GM19193 (cell line): Measurements from ENCODE around the gene KIAA0513.
A peak's percentile ranks its signal among the peaks of the same experiment; 100 is the strongest.

Experiments
- POLR2A ChIP-seq: IDR thresholded peaks from 4 replicates; pipeline ENCODE4 v1.6.1; 2011; ENCODE audit not compliant: insufficient read depth, insufficient read length; ENCODE audit errors: extremely low read depth

The KIAA0513 gene

GRCh38 chr16:84999857-85000480, 27.6 kb upstream of the KIAA0513 start:
- no peak for TF ChIP-seq POLR2A

GRCh38 chr16:85002099-85002541, 25.5 kb upstream of the KIAA0513 start:
- TF ChIP-seq POLR2A = no peak

- no peak for TF ChIP-seq POLR2A
Observed at GRCh38 chr16:85002608-85003007, 25.0 kb upstream of the KIAA0513 start.

GRCh38 chr16:85003076-85003475, 24.5 kb upstream of the KIAA0513 start:
- TF ChIP-seq POLR2A = no peak

- TF ChIP-seq POLR2A = no peak
Observed at GRCh38 chr16:85003725-85004586, 23.6 kb upstream of the KIAA0513 start.

GRCh38 chr16:85004587-85005205, 22.9 kb upstream of the KIAA0513 start:
- no peak for TF ChIP-seq POLR2A

GRCh38 chr16:85005285-85006069, 22.1 kb upstream of the KIAA0513 start:
- TF ChIP-seq POLR2A = no peak

- no peak for TF ChIP-seq POLR2A
Observed at GRCh38 chr16:85006639-85007038, 21.0 kb upstream of the KIAA0513 start.

- no peak for TF ChIP-seq POLR2A
Observed at GRCh38 chr16:85007496-85008214, 19.9 kb upstream of the KIAA0513 start.

- no peak for TF ChIP-seq POLR2A
Observed at GRCh38 chr16:85008271-85008670, 19.3 kb upstream of the KIAA0513 start.

- no peak for TF ChIP-seq POLR2A
Observed at GRCh38 chr16:85010446-85010930, 17.1 kb upstream of the KIAA0513 start.

GRCh38 chr16:85010931-85011845, 16.4 kb upstream of the KIAA0513 start, which contains the start of gene ZDHHC7:
Gene ZDHHC7, minus strand, starts transcription at chr16:85011535. Its CDS starts 20,917 bp downstream, at chr16:84990618.
- TF ChIP-seq POLR2A = peak; percentile 94

- no peak for TF ChIP-seq POLR2A
Observed at GRCh38 chr16:85011846-85012284, 15.7 kb upstream of the KIAA0513 start.
